GM12874 (cell line): ENCODE data around the gene MORN1.

Source experiments
- TF ChIP-seq, protein P1 (sequence below): IDR thresholded peaks from 2 replicates; pipeline ENCODE4 v1.5.1; 2011; ENCODE audit warnings: low read depth, mild to moderate bottlenecking, control low read depth, low read length, moderate library complexity; ENCODE audit not compliant: insufficient read depth

Gene MORN1

DNA sequence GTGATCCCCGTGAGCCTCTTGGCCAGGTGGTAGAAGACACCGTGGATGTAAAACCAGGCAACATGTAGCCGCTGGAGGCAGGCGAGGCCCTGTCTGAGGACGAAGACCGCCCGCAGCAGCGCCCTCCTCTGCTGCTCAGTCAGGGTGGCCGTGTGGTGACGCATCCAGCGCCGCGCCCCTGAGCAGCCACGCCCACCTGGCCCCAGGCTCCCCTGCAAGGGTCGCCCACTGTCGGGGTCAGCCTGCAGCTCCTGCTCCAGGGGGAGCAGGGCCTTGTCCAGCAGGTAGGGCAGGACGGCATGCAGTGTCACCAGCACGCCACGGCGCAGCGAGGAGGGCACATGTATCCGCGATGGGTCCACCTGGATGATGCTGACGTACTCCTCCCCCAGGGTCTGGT, 17.1 kb upstream of the MORN1 start:
- TF ChIP-seq, protein P1, sequence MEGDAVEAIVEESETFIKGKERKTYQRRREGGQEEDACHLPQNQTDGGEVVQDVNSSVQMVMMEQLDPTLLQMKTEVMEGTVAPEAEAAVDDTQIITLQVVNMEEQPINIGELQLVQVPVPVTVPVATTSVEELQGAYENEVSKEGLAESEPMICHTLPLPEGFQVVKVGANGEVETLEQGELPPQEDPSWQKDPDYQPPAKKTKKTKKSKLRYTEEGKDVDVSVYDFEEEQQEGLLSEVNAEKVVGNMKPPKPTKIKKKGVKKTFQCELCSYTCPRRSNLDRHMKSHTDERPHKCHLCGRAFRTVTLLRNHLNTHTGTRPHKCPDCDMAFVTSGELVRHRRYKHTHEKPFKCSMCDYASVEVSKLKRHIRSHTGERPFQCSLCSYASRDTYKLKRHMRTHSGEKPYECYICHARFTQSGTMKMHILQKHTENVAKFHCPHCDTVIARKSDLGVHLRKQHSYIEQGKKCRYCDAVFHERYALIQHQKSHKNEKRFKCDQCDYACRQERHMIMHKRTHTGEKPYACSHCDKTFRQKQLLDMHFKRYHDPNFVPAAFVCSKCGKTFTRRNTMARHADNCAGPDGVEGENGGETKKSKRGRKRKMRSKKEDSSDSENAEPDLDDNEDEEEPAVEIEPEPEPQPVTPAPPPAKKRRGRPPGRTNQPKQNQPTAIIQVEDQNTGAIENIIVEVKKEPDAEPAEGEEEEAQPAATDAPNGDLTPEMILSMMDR = no peak

DNA sequence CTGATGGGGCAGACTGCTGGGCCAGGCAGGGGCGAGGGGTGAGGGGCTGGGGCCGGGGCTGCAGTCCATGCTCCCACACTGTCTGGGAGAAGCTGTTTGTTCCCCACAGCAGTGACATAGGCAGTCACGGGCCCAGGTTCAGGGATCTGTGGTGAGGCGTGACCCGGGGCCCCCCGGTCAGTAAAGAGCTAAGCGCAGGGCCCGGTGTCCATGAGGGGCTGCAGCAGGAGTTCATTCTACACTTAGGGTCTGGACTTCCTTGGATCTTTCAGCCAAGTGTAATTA, 16.6 kb upstream of the MORN1 start:
- TF ChIP-seq, protein P1 = no peak

DNA sequence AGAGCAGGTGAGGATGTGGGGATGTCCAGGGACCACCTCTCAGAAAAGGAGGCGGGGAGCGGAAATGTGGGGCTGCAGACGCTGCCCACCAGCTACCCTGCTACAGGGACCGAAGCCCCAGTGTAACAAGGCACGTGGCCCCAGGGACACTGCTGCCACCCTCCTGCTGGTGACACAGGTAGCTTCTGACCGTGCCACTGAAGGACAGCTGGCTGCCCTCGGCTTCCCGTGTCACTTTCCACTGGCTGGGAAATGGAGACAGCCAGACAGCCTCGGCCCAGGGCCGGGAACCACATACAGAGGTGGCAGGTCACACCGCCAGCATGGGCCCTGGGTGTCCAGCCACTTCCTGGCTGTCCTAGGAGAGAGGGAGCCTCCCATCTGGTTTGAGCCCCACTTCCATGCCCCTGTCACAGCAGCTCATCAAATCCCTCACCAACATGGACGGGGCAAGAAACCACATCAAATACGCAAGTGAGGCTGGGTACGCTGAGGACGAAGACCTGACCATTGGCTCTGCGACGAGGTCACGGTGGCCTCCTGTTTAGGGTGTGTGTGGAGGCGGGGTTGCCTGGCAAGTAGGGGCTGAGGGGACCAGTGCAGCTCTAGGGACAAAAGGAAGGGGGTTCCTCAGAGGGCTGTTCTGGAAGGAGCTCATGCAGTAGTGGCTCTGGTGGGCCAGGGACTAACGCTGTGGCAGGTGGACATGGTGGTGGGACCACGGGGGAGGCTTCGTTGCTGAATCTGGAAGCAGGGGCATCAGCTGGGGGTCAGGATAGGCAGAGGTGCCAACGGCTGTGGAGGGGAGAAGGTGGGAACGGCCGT, 16.0 kb upstream of the MORN1 start:
- TF ChIP-seq, protein P1 = no peak

DNA sequence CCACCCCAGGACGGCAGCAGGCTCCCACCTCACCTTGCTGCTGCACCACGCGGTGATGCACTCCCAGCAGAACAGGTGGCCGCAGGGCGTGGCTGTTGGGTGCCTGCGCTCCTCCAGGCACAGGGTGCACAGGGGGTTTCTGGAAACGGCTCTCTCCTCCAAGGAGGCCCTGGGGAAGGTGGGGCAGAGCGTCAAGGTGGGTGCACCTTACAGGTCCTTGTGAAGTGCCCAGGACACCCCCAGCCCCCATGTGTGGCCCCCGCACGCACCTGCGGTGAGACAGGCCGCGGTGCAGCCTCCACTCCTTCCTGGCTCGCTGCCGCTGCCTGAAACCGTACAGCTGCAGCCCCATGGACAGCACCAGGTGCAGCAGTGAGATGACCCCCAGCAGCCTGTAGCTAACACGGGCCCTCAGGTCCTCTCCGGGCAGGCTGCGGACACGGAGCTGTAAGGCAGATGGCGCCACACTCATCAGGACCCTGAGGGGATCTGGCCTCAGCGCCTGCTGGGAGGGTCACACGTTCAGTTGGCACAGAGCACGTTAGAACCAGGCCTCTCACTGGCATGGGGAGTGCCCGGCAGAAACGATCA, 15.2 kb upstream of the MORN1 start:
- TF ChIP-seq, protein P1 = no peak

DNA sequence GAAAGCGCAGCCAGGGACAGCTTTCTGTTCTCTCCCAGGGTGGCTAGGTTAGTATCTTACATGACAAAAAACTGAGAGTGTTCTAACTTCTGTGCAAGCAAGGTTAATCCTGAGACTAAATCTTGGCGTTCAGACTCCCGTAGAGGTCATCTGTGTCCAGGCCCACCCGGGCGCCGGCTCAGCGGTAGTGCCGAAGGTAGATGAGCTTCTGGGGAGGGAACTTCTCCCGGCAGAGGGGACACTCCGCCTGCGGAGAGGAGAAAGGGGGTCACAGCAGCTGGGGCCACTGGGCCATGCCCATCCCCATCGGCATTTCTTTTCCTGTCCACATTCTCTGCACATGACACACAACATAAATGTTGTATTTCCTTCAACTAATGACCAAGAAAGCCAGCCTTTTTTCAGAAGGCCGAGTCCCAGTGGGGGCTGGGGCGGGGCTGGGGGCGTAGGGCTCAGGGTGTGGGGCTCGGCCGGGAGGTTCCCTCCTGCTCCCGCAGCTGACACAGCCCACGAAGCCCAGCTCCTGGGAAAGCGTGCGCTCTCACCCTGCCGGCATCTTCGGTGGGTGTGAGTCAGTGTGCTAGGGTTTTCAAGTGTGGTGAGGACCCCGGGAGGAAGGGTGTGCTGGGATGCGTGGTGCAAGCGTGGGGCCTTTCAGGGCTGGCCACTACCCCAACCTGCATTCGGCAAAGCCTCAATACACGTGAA, 14.4 kb upstream of the MORN1 start:
- TF ChIP-seq, protein P1 = no peak

DNA sequence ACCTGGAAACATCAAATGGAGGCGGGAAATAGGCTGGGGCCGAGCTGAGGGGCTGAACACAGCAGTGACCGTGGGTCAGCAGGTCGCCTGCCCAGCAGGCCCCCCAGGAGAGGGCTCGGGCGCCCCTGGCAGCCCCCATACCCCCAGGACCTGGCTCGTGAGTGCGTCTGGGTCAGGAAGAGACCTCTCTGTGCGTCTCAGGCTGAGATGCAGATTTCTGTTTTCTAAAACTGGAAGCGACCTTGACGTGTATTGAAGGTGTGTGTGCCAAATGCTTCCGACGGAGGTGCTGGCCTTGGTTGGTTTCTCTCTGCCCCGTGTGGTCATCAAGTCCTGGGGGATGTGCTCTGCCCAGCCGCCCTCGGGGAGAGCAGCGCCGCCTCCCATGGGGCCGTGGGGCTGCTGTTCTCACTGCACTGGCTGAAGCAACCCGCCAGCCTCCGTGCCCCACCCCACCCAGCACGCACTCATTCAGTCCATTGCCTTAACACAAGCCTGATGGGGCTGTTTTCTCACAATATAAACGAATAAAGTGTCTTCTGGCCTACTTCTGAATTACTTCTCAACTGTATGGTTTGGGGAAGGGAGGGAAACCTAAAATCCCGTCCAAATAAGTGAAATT, 13.6 kb upstream of the MORN1 start:
- TF ChIP-seq, protein P1 = no peak
